Measurements from ENCODE around the gene JPH3.
"Not testable (repeated sequence)": the region's sequence is repeated elsewhere in the genome, so short reads cannot be mapped to it uniquely, and the experiment has no call there.

JPH3 gene

DNA sequence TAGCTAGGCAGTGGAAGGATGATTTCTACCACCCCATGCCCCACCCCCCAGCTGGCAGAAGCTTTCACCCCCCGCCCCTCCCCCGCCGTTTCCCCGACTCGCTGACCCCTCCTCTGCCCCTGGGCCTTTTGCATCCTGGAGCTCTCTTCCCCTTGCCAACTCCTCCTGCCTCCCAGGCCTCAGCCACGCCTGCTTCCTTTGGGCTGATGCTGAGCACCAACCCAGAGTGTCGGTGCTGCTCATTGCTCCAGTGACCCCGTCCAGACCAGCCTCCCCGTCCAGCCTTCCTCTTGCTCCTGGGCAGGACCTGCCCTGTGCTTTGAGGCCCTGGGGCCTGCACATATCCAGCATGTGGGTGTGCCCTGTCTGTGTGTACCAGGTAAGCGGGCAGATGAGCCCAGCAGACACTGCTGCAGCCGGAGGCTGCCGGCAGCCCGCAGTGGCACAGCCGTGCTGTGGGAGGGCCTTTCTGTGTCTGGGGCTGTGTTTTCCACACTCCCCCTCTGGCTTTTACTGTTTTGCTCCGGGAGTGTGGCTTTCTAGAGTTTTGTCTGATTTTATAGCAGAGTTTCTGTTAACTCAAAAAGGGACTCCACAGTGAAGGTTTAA, 72.9 kb downstream of the JPH3 start:
- DNase-seq (ENCODE audit: insufficient read length, low spot score) = no peak

DNA sequence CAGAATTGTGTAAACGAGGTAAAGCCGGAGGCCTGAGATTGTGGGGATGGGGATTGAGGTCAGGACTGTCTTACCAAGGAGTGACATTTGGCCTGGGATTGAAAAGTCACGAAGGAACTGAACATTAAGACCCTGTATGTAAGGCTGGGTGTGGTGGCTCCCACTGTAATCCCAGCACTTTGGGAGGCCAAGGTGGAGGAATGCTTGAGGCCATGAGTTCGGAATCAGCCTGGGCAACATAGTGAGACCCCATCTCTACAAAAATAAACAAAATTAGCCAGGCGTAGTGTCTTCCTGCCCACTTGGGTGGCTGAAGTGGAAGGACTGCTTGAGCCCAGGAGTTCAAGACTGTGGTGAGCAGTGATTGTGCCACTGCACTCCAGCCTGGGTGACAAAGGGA, 75.5 kb downstream of the JPH3 start:
- DNase-seq (ENCODE audit: insufficient read length, low spot score) = no peak
- no peak for FAIRE-seq

More for the DNA sequence above, 72.9 kb downstream of the JPH3 start:
- FAIRE-seq = peak; percentile 26

DNA sequence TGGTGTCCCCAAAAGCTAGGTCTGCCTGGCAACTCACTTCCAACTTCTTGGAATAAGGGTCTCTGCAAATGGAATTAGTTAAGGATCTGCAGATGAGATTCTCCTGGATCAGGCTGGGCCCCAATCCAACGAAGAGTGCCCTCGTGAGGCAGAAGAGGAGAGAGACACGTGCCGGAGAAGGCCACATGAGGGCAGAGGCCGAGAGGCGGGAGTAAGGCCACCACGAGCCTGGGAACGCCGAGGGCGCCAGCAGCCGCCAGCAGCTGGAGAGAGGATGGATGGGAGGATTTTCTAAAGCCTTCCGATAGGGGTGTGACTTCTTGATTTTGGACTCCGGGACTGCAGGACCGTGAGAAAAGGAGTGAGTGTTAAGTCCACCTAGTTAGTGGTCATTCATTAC, 76.3 kb downstream of the JPH3 start:
- no peak for FAIRE-seq
- no peak for DNase-seq (ENCODE audit: insufficient read length, low spot score)

DNA sequence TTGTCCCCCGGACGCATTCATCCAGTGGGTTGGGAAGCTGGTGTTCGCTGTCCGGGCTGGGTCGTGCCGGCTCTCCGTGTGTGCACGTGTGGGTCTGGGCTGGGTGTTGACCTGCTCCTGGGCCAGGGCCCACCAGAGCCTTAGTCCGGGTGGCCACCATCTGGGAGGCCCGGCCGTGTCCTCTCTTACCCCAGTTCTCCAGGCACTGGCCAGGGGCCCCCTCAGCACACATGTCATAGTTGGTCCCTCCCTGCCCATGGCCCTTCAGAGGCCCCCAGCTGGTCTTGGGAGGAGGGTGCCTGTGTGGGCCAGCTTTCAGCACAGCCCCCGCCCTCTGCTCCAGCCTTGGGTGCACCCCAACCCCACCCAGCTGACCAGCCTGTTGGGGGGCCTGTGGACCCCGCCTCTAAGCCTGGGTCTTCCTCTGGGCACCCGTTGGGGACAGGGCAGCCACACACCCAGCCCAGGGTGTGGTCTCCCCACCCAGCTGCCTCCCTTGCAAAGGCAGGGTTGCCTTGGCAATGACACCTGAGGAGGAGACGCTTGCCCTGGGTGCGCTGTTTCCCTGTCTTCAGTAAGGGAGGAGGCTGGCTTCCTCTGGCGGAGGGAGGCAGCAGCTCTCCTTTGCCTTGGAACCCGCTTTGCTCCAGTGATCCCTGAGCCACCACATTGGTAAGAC, 77.4 kb downstream of the JPH3 start:
- FAIRE-seq = no peak

GRCh38 chr16:87680272-87680644, 78.0 kb downstream of the JPH3 start:
- no peak for DNase-seq (ENCODE audit: insufficient read length, low spot score)
- FAIRE-seq = no peak

More for the DNA sequence above, 77.4 kb downstream of the JPH3 start:
- no peak for DNase-seq (ENCODE audit: insufficient read length, low spot score)

- peak; percentile 69 for FAIRE-seq
- DNase-seq (ENCODE audit: insufficient read length, low spot score) = not testable (repeated sequence)
Observed at GRCh38 chr16:87681051-87681602, 78.8 kb downstream of the JPH3 start.

DNA sequence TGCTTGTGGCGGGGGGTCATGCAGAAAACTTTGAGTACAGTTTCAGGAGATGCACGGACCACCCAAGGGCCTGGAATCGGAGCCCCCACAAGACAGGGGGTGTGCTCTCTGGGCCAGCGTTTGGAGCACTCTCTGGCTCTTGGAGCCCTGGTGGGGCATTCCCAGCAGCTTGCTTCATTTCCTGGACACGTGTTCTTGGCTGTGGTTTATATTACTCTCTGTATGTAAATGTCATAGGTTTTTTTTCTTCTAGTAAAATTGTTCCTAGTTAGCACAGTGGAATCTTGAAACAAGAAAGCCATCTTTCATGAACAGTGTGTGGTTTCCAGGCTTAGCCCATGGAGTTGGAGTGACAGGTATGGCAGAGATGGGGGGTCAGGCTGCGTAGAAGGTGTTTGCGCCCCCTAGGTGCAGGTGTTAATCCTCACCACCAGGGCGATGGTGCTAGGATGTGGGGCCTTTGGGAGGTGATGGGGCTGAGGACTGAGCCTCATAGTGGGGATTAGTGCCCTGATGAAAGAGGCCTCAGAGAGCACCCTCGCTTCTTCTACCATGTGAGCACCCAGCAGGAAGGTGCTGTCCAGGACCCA, 79.8 kb downstream of the JPH3 start:
- peak; percentile 36 for FAIRE-seq
- peak; percentile 48 for DNase-seq (ENCODE audit: insufficient read length, low spot score)

GRCh38 chr16:87682852-87683399, 80.6 kb downstream of the JPH3 start:
- FAIRE-seq (no peak), DNase-seq (ENCODE audit: insufficient read length, low spot score) (no peak)

DNA sequence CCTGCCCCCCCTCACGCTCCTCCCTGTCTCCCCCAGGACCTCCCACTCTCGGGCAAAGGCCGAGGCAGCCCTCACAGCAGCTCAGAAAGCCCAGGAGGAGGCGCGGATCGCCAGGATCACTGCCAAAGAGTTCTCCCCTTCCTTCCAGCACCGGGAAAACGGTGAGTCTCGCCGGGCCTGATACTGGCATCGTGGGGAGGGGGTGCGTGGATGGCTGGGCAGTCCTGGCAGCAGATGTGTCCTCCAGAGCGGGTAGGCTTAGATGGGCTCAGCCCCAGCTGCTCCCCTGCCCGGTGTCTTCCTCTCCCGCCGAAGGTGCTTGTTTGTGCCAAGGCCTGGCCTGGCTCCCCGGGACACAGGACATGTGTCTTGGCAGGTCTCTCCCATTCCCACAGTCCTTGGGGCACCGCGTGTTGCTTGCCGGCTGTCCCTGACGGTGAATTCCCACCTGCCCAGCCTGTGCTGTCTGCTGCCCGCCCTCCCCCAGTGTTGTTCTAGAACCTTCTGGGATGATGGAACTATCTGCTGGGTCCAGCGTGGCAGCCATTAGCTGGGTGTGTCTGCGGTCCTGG, 81.9 kb downstream of the JPH3 start:
- no peak for DNase-seq (ENCODE audit: insufficient read length, low spot score)
- FAIRE-seq = no peak

DNA sequence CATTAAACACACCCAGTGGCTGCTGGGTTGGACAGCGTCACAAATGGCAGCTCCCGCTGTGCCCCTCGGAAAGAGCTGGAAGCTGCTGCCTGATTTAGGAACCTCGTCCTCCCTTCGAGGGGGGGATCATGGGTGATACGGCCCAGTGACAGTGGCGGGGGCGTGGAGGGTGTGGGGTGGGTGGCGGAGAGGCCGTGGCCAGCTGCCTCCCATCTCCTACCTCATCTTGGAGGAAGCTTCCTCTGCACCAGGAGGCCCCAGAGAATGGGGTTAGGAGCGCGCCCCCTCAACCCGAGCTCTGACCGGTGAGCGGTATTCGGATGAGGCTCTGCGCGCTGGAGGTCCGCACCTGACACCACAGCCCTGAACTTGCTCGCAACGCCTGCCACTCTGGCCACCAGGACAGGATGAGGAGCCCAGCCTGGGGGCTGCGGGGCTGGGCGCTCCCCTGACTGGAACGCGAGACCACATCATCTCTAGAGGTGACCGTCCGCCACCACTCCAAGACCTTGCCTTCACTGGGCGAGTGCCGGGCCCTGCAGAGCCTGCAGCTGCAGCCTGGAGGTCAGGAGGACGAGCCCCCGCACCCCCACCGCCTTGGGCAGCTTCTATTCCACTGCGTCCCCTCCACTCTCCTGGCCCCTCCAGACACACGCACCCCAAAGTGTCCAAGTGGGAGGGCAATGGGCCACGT, 82.5 kb downstream of the JPH3 start:
- DNase-seq (ENCODE audit: insufficient read length, low spot score) = no peak
- no peak for FAIRE-seq

GRCh38 chr16:87685405-87685755, 83.1 kb downstream of the JPH3 start:
- FAIRE-seq (no peak), DNase-seq (ENCODE audit: insufficient read length, low spot score) (no peak)

GRCh38 chr16:87685766-87686165, 83.5 kb downstream of the JPH3 start:
- no peak for DNase-seq (ENCODE audit: insufficient read length, low spot score)
- no peak for FAIRE-seq

GRCh38 chr16:87686697-87687096, 84.4 kb downstream of the JPH3 start:
- no peak for FAIRE-seq

DNA sequence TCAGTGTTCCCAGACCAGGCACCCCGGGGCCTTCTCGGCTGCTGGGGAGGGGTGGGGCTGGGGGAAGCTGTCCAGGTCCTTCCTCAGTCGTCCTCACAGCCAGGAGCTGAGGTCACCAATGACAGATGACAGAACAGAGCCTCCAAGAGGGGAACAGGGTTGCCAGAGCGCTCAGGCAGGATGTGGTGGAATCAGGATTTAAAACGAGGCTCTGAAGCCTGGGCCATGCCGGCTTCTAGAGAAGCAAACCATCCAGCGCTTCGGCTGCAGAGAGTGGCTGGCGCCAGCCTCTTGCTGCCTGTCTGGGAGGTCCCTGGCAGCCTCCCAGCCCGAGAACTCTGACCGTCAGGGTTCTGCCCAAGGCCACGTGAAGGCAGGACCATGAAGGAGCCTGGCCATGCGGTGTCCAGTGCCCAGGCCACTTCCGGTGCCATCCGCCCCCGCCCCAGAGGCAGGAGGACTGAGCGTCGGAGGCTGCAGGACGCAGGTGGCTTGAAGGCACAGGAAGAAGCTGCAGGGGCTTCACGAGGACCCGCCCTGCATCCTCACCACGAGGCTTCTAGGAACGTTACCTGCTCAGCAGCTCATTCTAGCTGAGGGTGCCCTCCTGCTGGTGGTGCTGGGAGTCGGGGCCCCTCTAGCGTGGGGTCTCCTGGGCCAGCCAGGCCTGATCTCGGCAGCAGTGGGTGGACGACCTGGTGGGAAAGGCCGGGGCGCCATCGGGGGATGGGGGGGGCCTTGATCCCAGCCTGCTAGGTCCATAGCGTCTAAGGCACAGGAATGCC, 85.0 kb downstream of the JPH3 start:
- DNase-seq (ENCODE audit: insufficient read length, low spot score) = no peak
- no peak for FAIRE-seq

More at GRCh38 chr16:87686697-87687096, 84.4 kb downstream of the JPH3 start:
- DNase-seq (ENCODE audit: insufficient read length, low spot score) = no peak

- DNase-seq (ENCODE audit: insufficient read length, low spot score) (no peak), FAIRE-seq (no peak)
Observed at GRCh38 chr16:87687998-87688529, 85.8 kb downstream of the JPH3 start.

- FAIRE-seq (no peak), DNase-seq (ENCODE audit: insufficient read length, low spot score) (no peak)
Observed at GRCh38 chr16:87688876-87689815, 86.8 kb downstream of the JPH3 start.

- FAIRE-seq (no peak), DNase-seq (ENCODE audit: insufficient read length, low spot score) (no peak)
Observed at GRCh38 chr16:87689956-87690465, 87.7 kb downstream of the JPH3 start.

DNA sequence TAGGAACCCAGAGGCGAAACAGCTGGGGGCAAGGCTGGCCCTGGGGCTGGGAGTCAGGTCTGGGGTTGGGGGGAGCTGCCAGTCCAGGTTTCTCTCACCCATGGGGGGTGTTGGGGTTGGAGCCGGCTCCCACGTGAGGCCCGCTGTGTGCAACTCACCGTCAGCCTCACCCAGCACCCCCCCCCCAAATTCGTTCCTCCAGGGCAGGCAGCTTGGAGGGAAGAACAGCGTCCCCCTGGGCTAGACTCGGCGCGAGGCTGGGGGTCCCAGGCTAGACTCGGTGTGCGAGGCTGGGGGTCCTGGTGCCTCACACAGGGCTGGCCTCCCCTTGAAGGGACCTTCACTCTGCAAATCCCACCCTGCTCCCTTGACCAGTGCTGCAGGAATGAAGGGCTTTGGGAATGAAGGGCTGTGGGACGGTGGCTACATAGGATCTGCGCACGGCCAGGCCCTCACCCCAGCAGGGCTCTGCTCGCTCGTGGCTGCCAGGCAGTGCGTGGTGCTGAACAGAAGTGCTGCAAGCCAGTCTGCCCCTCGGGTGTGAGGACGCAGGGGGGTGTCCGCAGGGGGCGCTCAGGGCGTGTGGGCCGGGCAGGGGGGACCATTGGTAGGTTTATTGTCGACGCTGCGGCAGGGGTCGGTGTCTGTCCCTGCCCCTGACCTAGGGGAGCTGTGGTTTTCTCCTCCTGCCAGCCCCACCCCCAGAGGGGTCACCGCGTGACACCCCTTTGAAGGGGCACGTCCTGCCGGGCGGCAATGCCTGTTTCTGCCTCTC, 88.8 kb downstream of the JPH3 start:
- no peak for DNase-seq (ENCODE audit: insufficient read length, low spot score)
- FAIRE-seq = no peak

Data from HTR-8/SVneo (cell line).